Spinal cord (tissue), 10 donors: ENCODE results near the gene JCHAIN. TPM values are rescaled to one million over a fixed set of nuclear protein-coding genes. Genes with fewer than 3 reads are reported as not detected.
"Not testable (repeated sequence)": the region's sequence is repeated elsewhere in the genome, so short reads cannot be mapped to it uniquely, and the experiment has no call there.

Source experiments
- DNase-seq, 6 donors: peaks; one replicate each; pipeline versions ENCODE4 v3.0.0 to v3.0.0-alpha.2; 2013 to 2015; ENCODE audit warnings: low spot score in 6 of 6, low read depth in 4 of 6
- H3K27ac ChIP-seq: one replicate; pipeline ENCODE4 v1.5.1; 2013; ENCODE audit warnings: low read depth, low read length, control low read depth
- H3K27me3 ChIP-seq: one replicate; pipeline ENCODE4 v1.6.1; 2013; ENCODE audit warnings: low read length; ENCODE audit not compliant: control insufficient read depth, insufficient read depth
- H3K36me3 ChIP-seq: one replicate; pipeline ENCODE4 v1.6.1; 2013; ENCODE audit warnings: low read length; ENCODE audit not compliant: control insufficient read depth, insufficient read depth
- H3K4me1 ChIP-seq: one replicate; pipeline ENCODE4 v1.6.1; 2013; ENCODE audit warnings: low read length; ENCODE audit not compliant: control insufficient read depth, insufficient read depth
- H3K4me3 ChIP-seq: one replicate; pipeline ENCODE4 v1.5.1; 2013; ENCODE audit warnings: low read depth, low read length, control low read depth
- H3K9me3 ChIP-seq: one replicate; pipeline ENCODE4 v1.6.1; 2013; ENCODE audit warnings: low read length; ENCODE audit not compliant: control insufficient read depth, insufficient read depth
- WGBS: methylation state at CpG from one replicate; pipeline ENCODE4 v1.1.5; 2013; ENCODE audit warnings: missing lambda C conversion rate; ENCODE audit not compliant: insufficient coverage; 5-methylcytosine and 5-hydroxymethylcytosine counted together
- polyA plus RNA-seq, 2 donors: library from polyadenylated mRNA; unstranded; fragments of 120-200 nt; gene quantifications; one replicate each; pipeline ENCODE4 v1.2.1, GENCODE V29; 2013; ENCODE audit not compliant: insufficient read length in 2 of 2
- total RNA-seq, 2 donors: library from RNA; depleted of rRNA in 1 of 2; stranded (reverse); fragments of 120-200 nt in 1 of 2; fragments of >200 nt in 1 of 2; gene quantifications; one replicate each; pipeline versions ENCODE4 v1.2.3 to v1.2.4, GENCODE V29; 2013 to 2014
- donor health status: healthy.

The JCHAIN gene
- total and polyA plus RNA-seq, 4 donors: 0.39 to 1.7 TPM; not detected in 2

- H3K27ac ChIP-seq, DNase-seq, H3K4me3 ChIP-seq, H3K27me3 ChIP-seq, H3K4me1 ChIP-seq, H3K9me3 ChIP-seq: not testable (repeated sequence)
- 100% methylated on average over 2 of the region's 7 CpGs for WGBS
- peaks cover 11% of the 10 kb centered on the region for H3K36me3 ChIP-seq
Measured at GRCh38 chr4:70694633-70695032, 28.3 kb upstream of the JCHAIN start.

- H3K4me3 ChIP-seq: no peak overlapping the region
- no CpG with 5 or more reads among the region's 1 CpG for WGBS
- H3K27me3 ChIP-seq: no peaks in the 10 kb centered on the region
- H3K36me3 ChIP-seq: peaks cover 11% of the 10 kb centered on the region
- peaks cover 17% of the 10 kb centered on the region for H3K4me1 ChIP-seq
- no peaks in the 10 kb centered on the region for H3K9me3 ChIP-seq
- no peak overlapping the region for H3K27ac ChIP-seq
- DNase-seq: no peak
Measured at GRCh38 chr4:70691661-70692060, 25.4 kb upstream of the JCHAIN start.

DNA sequence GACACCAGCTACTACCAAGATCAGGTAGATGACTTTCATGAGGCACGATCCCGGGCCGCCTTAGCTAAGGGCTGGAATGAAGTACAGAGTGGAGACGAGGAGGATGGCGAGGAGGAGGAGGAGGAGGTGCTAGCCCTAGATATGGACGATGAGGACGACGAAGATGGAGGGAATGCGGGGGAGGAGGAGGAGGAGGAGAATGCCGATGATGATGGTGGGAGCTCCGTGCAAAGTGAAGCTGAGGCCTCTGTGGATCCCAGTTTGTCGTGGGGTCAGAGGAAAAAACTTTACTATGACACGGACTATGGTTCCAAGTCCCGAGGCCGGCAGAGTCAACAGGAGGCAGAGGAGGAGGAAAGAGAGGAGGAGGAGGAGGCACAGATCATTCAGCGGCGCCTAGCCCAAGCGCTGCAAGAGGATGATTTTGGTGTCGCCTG lies 22.5 kb upstream of the JCHAIN start:
- no peaks in the 10 kb centered on the region for H3K9me3 ChIP-seq
- peaks cover 4% of the 10 kb centered on the region for H3K36me3 ChIP-seq
- no peaks in the 10 kb centered on the region for H3K27me3 ChIP-seq
- peak overlapping the region; percentile 82 for H3K4me3 ChIP-seq
- peak overlapping the region; percentile 97 for H3K27ac ChIP-seq
- no peak for DNase-seq
- peaks cover 17% of the 10 kb centered on the region for H3K4me1 ChIP-seq
- WGBS: under 1% methylated on average over 19 of the region's 19 CpGs

- 0% methylated on average over 64 of the region's 70 CpGs for WGBS
- H3K27me3 ChIP-seq: no peaks in the 10 kb centered on the region
- H3K4me1 ChIP-seq: peaks cover 17% of the 10 kb centered on the region
- H3K36me3 ChIP-seq: no peaks in the 10 kb centered on the region
- H3K27ac ChIP-seq: peak within 1 kb of the TSS; percentile 97
- peak within 1 kb of the TSS; percentile 82 for H3K4me3 ChIP-seq
- peak; percentile 96 to 100 (median 98) for DNase-seq
- H3K9me3 ChIP-seq: no peaks in the 10 kb centered on the region
Measured at GRCh38 chr4:70687821-70688794, 21.8 kb upstream of the JCHAIN start, which contains the start of gene UTP3. Gene UTP3 (plus strand): TSS chr4:70688532. CDS start chr4:70688678, 146 bp downstream.

GRCh38 chr4:70687392-70687791 lies 21.1 kb upstream of the JCHAIN start:
- peaks cover 17% of the 10 kb centered on the region for H3K4me1 ChIP-seq
- no peaks in the 10 kb centered on the region for H3K9me3 ChIP-seq
- no peaks in the 10 kb centered on the region for H3K36me3 ChIP-seq
- H3K4me3 ChIP-seq: peak overlapping the region; percentile 82
- DNase-seq: no peak
- no peaks in the 10 kb centered on the region for H3K27me3 ChIP-seq
- H3K27ac ChIP-seq: peak overlapping the region; percentile 97
- 66% methylated on average over 9 of the region's 13 CpGs for WGBS

- DNase-seq, H3K36me3 ChIP-seq, H3K27ac ChIP-seq, H3K4me1 ChIP-seq, H3K4me3 ChIP-seq, H3K27me3 ChIP-seq, H3K9me3 ChIP-seq: not testable (repeated sequence)
- 89% methylated on average over 1 of the region's 3 CpGs for WGBS
Measured at GRCh38 chr4:70682142-70682541, 15.8 kb upstream of the JCHAIN start.

DNA sequence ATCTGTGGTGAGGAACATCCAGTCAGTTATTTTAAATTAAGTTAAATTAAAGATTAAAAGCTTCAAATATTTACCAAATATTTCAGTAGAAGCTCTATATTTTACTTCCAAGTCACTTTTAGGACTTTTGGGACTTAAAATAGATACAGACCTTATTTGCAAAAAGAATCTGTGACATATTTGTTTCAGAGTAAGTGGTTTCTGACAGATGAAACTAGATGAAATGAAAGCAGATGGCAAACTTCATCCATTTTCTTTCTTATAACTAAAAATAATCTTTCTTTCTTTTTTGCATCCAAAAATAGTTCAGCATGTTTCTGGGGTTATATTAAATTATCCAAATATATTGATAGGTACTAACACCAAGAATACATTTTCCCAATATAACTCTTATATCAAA lies 15.4 kb upstream of the JCHAIN start:
- Histone ChIP-seq H3K4me1 (no peaks in the 10 kb centered on the region), H3K9me3 (no peaks in the 10 kb centered on the region), H3K4me3 (no peak overlapping the region), H3K36me3 (no peaks in the 10 kb centered on the region), H3K27me3 (no peaks in the 10 kb centered on the region), H3K27ac (no peak overlapping the region)
- DNase-seq: no peak

DNA sequence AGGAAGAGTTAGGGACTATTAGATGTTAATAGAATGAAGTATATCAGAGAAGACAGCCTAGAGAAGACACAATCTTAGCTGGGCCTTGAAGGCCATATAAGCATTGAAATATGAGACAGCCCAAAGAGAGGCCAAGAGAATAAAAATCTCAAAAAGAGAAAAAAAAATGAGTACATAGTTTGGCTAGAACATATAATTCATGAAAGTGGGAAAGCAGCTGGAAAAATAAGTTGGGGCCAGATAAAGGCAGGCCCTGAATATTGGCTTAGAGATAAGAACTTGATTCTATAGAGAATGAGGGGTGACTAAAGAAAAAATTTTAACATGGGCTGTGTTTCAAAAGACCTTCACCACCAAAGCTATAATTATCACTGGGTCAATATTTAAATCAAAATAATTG lies 14.6 kb upstream of the JCHAIN start:
- H3K9me3 ChIP-seq: no peaks in the 10 kb centered on the region
- H3K36me3 ChIP-seq: no peaks in the 10 kb centered on the region
- H3K4me3 ChIP-seq: no peak overlapping the region
- H3K27me3 ChIP-seq: no peaks in the 10 kb centered on the region
- no peaks in the 10 kb centered on the region for H3K4me1 ChIP-seq
- H3K27ac ChIP-seq: no peak overlapping the region
- no peak for DNase-seq

DNA sequence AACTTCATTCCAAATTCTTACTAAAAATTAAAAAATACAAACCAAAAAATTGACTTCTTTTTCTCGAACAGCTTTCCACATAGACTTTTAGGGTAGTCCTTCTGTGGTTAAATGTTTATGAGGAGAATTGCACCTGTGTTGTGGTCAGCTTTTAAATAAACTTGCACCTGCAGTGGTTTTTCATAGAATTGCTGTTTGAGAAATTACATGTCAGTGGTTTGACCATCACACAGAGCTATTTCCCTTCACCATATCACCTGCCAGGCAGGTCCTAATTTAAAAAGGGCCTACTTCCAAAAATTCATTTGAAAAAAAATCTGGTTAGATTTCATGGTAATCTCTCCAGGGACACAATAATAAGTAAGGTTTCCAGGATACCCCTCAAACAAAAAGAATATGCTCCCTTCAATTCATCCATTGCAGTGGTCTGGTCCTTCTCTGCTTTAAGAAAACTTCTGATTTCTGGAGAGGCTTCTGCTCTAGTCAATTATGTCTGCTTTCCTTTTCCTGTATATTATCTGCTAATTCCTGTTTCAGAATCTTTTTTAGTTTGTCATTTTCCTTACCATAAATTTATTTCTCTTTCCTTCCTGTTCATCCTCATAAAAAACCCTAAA lies 12.2 kb upstream of the JCHAIN start:
- no CpG with 5 or more reads among the region's 1 CpG for WGBS
- no peak for DNase-seq

More for the DNA sequence above, 12.2 kb upstream of the JCHAIN start:
- Histone ChIP-seq H3K36me3 (no peaks in the 10 kb centered on the region), H3K27ac (no peak overlapping the region), H3K4me1 (no peaks in the 10 kb centered on the region), H3K27me3 (no peaks in the 10 kb centered on the region), H3K4me3 (no peak overlapping the region), H3K9me3 (no peaks in the 10 kb centered on the region)
